NCI-H1436 (cell line): ENCODE data around the gene COX18.

Source experiments
- DNase-seq: peaks from one replicate; lab custom pipeline; 2025; lab: John Stamatoyannopoulos, UW

The COX18 gene

GRCh38 chr4:73069338-73070073, at the start of gene COX18:
COX18 (minus strand) TSS chr4:73069716; CDS start chr4:73069649, 67 bp downstream.
- DNase-seq = peak; percentile 95

- no peak for DNase-seq
Measured at GRCh38 chr4:73109493-73109892, 40.0 kb upstream of the COX18 start.

GRCh38 chr4:73104695-73105094, 35.2 kb upstream of the COX18 start:
- no peak for DNase-seq

GRCh38 chr4:73103799-73104503, 34.4 kb upstream of the COX18 start:
- no peak for DNase-seq

- DNase-seq = no peak
Measured at GRCh38 chr4:73099143-73099542, 29.6 kb upstream of the COX18 start.

- DNase-seq = no peak
Measured at GRCh38 chr4:73098713-73099112, 29.2 kb upstream of the COX18 start.

GRCh38 chr4:73098016-73098415, 28.5 kb upstream of the COX18 start:
- no peak for DNase-seq

- no peak for DNase-seq
Measured at GRCh38 chr4:73092868-73093267, 23.4 kb upstream of the COX18 start.

GRCh38 chr4:73090738-73091137, 21.2 kb upstream of the COX18 start:
- DNase-seq = no peak

- no peak for DNase-seq
Measured at GRCh38 chr4:73087871-73088270, 18.4 kb upstream of the COX18 start.

- DNase-seq = no peak
Measured at GRCh38 chr4:73086095-73086868, 16.8 kb upstream of the COX18 start.

GRCh38 chr4:73080789-73081188, 11.3 kb upstream of the COX18 start:
- DNase-seq = no peak

- DNase-seq = no peak
Measured at GRCh38 chr4:73075832-73076231, 6.3 kb upstream of the COX18 start.

GRCh38 chr4:73070074-73070390, 516 bp upstream of the COX18 start:
- DNase-seq = peak; percentile 56

GRCh38 chr4:73068491-73069337, 802 bp downstream of the COX18 start:
- no peak for DNase-seq

GRCh38 chr4:73067971-73068394, 1.5 kb downstream of the COX18 start:
- DNase-seq = no peak

- DNase-seq = no peak
Measured at GRCh38 chr4:73066928-73067327, 2.6 kb downstream of the COX18 start.

- no peak for DNase-seq
Measured at GRCh38 chr4:73066445-73066844, 3.1 kb downstream of the COX18 start.

- DNase-seq = no peak
Measured at GRCh38 chr4:73064536-73064935, 5.0 kb downstream of the COX18 start.

GRCh38 chr4:73055241-73055897, 14.1 kb downstream of the COX18 start:
- no peak for DNase-seq

- DNase-seq = no peak
Measured at GRCh38 chr4:73053974-73054480, 15.5 kb downstream of the COX18 start.
